LNCaP clone FGC (cell line): ENCODE data around the gene MORN1.

Experiments used
- DNase-seq: peaks from one replicate; pipeline ENCODE4 v3.0.0-alpha.2; 2011; ENCODE audit warnings: low read depth
- H3K4me3 ChIP-seq: 2 replicates; pipeline ENCODE4 v1.5.1; 2011; ENCODE audit warnings: mild to moderate bottlenecking, low read depth, low read length, control low read depth
- TF ChIP-seq, protein P1 (sequence below): IDR thresholded peaks from 2 replicates; pipeline ENCODE4 v1.5.1; 2012; ENCODE audit warnings: mild to moderate bottlenecking; ENCODE audit not compliant: control insufficient read depth, insufficient read depth; ENCODE audit errors: extremely low read depth

MORN1 gene

DNA sequence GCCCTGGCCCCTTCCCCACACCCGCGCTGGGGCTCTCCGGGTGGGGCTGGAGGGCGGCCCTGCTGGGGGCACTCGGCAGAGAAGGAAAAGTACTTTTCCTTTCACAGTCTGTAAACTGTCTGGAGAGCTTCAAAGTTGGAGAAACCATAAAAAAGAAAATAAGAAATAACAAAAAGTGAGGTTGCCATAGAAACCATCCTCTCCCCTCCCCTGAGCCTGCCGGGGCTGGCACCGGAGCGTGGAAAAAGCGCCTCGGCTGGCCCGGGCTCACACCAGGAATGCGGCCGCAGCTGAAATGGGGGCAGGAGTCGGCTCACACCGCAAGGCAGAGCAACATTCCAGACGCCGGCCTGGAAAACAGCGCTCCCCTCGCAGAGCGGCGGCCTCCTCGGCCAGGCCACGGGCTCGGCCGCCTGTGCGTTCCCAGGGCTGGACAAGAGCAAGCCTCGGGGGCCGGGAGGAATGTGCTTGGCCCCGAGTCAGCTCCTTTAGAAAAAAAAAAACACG, 69.2 kb downstream of the MORN1 start:
- DNase-seq = no peak
- H3K4me3 ChIP-seq = no peak overlapping the region
- TF ChIP-seq, protein P1, sequence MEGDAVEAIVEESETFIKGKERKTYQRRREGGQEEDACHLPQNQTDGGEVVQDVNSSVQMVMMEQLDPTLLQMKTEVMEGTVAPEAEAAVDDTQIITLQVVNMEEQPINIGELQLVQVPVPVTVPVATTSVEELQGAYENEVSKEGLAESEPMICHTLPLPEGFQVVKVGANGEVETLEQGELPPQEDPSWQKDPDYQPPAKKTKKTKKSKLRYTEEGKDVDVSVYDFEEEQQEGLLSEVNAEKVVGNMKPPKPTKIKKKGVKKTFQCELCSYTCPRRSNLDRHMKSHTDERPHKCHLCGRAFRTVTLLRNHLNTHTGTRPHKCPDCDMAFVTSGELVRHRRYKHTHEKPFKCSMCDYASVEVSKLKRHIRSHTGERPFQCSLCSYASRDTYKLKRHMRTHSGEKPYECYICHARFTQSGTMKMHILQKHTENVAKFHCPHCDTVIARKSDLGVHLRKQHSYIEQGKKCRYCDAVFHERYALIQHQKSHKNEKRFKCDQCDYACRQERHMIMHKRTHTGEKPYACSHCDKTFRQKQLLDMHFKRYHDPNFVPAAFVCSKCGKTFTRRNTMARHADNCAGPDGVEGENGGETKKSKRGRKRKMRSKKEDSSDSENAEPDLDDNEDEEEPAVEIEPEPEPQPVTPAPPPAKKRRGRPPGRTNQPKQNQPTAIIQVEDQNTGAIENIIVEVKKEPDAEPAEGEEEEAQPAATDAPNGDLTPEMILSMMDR = no peak

DNA sequence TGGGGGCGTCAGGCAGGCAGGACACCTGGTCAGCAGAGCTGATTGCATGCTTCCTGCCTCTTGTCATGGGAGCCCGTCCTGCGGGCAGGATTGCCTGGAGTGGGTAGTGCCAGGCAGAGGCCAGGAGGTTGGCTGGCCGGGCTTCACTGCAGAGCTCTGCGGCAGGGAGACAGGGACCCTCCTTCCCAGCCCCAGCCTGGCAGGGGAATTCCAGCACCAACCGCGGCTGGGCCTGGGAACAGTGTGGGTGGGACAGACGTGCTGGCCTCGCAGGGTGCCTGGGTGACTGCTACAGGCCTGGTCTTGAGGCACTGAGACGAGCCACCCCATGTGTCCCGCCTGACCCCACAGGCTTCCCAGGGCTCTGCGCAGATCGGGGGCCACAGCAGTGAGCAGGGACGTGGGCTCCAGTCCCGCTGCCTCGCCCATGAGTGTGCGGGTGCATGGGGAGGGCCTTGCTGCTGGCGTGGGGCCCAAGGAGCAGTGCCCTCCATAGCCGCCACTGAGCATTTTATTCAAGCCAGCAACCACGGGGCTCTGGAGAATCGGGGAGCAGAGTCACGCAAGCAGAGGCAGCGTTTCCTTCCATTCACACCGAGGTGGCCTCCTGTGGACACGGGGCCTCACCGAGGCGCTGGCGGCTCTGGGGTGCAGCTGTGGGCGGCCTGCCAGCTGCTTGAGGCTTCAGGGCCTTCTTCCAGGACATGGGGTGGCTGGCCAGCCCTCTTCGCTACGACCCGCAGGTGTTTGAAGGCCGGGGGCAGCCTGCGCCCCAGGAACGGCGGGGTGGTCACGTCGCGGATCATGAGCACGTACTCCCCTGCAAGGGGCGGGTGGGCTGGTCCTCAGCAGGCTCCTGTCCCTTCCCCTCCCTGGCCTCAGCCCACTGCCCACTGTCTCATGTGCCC, 70.3 kb downstream of the MORN1 start:
- no peak for DNase-seq
- H3K4me3 ChIP-seq = no peak overlapping the region
- TF ChIP-seq, protein P1 = no peak

DNA sequence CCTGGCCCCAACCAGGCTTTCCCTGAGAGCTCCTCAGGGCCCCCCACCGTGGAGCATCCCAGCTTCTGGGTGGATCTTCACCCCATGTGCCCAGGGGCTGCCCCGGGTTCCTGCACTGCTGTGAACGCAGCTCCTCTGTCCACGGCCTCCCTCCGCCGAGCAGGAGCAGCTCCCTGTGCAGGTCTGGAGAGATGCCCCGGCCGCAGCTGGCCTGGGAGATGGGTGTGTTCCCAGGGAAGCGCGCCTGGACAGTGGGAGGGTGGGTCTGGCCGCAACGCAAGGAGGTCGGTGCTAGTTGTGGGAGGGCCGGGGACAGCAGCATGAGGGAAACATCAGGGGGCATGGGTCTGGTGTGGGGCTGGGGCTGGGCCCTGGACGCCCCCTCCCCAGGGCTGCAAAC, 71.3 kb downstream of the MORN1 start:
- DNase-seq = no peak
- TF ChIP-seq, protein P1 = no peak
- H3K4me3 ChIP-seq = no peak overlapping the region

DNA sequence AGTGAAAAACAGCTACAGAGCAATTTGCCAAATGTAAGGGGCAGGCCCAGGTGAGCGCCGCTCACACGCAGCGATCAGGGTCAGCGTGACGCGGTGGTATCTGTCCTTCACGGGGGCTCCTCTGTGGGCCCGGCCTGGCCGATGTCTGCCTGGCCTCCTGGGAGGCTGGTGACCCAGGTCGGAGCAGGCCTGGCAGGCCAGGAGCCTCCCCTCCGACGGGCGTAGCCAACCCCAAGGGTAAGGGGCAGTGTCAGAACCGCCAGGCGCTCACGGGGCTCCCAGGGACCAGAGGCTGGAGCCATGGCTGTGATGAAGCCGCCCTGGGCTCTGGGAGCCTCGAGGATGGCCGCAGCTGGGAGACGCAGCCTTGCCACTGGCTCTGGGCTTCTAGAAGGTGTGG, 72.1 kb downstream of the MORN1 start:
- DNase-seq = no peak
- no peak overlapping the region for H3K4me3 ChIP-seq
- TF ChIP-seq, protein P1 = no peak

DNA sequence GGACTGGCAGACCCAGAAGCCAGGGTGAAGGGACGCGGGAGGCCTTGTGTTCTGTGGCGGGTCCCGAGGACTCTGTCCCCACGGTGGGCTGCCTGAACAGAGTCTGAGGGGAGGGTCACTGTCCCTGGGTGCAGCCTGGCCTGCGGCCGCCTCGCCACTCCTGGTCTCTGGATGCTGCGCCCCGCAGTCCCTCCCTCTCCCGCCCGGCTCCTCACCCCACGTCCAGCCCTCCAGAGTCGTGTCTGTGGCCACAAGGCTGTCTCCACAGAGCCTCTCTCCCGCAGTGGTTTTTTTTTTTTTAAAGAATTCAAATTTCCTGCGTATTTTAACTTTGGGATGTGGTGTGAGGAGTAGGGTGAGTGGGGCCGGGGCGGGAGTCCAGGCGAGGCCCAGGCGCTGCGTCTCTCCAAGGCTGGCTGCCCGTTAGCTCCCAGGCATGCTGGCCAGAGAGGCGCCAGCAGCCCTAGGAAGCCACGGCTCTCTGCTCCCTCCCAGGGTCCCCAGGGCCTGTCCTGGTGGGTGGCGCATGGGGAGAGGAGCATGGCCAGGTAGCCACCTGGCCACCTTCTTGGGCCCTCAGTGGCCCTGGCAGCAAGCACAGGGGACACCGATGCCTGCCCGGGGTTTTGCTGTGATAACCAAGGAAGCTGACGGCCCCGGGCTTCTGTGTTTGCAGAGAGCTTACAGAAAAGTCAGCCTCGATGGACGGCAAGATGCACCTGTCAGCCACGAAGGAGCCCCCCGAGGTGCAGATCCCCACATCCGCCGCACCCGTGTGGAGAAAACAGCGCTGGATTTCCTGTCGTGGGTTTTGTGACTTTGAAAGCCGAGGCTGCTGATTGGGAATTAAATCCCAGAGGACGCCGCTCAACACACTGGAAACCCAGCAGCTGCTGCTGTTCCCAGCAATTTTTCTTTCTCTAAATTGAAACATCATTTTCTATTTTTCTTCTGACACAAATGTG, 72.8 kb downstream of the MORN1 start:
- no peak overlapping the region for H3K4me3 ChIP-seq
- DNase-seq = no peak
- TF ChIP-seq, protein P1 = no peak

DNA sequence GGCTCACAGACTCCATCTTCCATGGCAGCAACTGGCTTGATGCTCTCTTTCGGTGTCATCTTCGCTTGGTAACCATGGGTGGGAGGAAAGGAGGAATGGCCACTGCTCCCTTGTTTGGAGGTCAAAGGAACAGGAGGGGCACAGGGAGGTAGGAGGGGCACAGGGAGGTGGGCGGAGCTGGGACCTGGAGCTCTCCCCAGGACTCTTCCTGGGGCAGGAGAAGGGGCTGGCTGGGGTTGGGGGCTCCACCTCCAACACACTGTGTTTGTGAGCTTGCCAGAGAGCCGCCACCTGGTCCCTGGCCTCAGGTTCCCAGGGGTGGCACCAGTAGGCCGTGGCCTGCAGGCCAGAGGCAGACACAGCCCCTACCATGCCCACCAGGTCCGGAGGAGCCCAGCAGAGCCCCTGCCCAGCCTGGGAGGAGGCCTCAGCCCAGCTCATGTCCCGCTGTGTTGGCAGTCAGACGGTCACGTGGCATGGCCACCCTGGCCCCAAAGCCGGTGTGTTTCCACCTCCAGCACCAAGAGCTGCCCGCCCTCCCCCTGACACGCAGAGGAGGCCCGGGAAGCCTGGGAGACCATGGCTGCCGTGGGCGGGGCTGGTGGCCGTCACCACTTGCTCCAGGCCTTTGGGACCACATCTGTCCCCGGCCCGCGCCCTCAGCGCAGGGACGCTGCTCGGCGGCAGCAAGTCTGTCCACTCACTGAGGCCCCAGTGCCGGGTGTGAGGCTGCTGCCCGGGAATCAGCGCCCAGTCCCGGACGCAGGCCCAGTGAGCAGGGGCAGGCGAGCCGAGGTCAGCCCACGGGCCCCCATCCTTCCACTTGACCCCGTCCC, 73.9 kb downstream of the MORN1 start:
- no peak overlapping the region for H3K4me3 ChIP-seq
- TF ChIP-seq, protein P1 = no peak
- DNase-seq = no peak
